ENCODE measurements around the gene PCBP1.

PCBP1 gene

GRCh38 chr2:70122470-70122869 lies 35.2 kb downstream of the PCBP1 start:
- no peak overlapping the region for H2AFZ ChIP-seq (ENCODE audit: low read depth)
- H3K79me2 ChIP-seq (ENCODE audit: insufficient read depth, low read depth), result no peaks in the 10 kb centered on the region
- H3K4me2 ChIP-seq, result no peak overlapping the region
- H4K20me1 ChIP-seq (ENCODE audit: insufficient read depth), result no peaks in the 10 kb centered on the region
- 0 out of 2 replicates have a peak overlapping the region, but pooled peaks have one; percentile 2 for H3K27ac ChIP-seq
- H3K4me1 ChIP-seq (ENCODE audit: low read depth, poor library complexity, severe bottlenecking), result peaks cover 57% of the 10 kb centered on the region
- no peak overlapping the region for H3K4me3 ChIP-seq (IDR thresholded peaks at IDR 0.05; ENCODE audit: insufficient read depth, low read depth, low read length)
- H3K36me3 ChIP-seq (ENCODE audit: insufficient read depth), result no peaks in the 10 kb centered on the region
- H3K27me3 ChIP-seq (ENCODE audit: insufficient read depth, low read depth), result no peaks in the 10 kb centered on the region
- no peak overlapping the region for H3K9ac ChIP-seq
- TF ChIP-seq, protein P1, sequence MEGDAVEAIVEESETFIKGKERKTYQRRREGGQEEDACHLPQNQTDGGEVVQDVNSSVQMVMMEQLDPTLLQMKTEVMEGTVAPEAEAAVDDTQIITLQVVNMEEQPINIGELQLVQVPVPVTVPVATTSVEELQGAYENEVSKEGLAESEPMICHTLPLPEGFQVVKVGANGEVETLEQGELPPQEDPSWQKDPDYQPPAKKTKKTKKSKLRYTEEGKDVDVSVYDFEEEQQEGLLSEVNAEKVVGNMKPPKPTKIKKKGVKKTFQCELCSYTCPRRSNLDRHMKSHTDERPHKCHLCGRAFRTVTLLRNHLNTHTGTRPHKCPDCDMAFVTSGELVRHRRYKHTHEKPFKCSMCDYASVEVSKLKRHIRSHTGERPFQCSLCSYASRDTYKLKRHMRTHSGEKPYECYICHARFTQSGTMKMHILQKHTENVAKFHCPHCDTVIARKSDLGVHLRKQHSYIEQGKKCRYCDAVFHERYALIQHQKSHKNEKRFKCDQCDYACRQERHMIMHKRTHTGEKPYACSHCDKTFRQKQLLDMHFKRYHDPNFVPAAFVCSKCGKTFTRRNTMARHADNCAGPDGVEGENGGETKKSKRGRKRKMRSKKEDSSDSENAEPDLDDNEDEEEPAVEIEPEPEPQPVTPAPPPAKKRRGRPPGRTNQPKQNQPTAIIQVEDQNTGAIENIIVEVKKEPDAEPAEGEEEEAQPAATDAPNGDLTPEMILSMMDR (conservative IDR thresholded peaks at IDR 0.05; ENCODE audit: low read depth, low read length), result no peak

GRCh38 chr2:70123051-70123828 lies 36.0 kb downstream of the PCBP1 start:
- Histone ChIP-seq H3K36me3 (ENCODE audit: insufficient read depth) (no peaks in the 10 kb centered on the region), H3K4me2 (peak overlapping the region; percentile 79; the same call in 1 of the 2 replicates), H3K9ac (peak overlapping the region; percentile 99; the same call in 1 of the 2 replicates), H3K27me3 (ENCODE audit: insufficient read depth, low read depth) (no peaks in the 10 kb centered on the region), H3K27ac (peak overlapping the region; percentile 94; the same call in 1 of the 2 replicates), H4K20me1 (ENCODE audit: insufficient read depth) (no peaks in the 10 kb centered on the region), H3K4me1 (ENCODE audit: low read depth, poor library complexity, severe bottlenecking) (peaks cover 57% of the 10 kb centered on the region), H3K79me2 (ENCODE audit: insufficient read depth, low read depth) (no peaks in the 10 kb centered on the region), H3K4me3 (IDR thresholded peaks at IDR 0.05; ENCODE audit: insufficient read depth, low read depth, low read length) (no peak overlapping the region), H2AFZ (ENCODE audit: low read depth) (peak overlapping the region; percentile 93)
- TF ChIP-seq, protein P1 (conservative IDR thresholded peaks at IDR 0.05; ENCODE audit: low read depth, low read length), result no peak

DNA sequence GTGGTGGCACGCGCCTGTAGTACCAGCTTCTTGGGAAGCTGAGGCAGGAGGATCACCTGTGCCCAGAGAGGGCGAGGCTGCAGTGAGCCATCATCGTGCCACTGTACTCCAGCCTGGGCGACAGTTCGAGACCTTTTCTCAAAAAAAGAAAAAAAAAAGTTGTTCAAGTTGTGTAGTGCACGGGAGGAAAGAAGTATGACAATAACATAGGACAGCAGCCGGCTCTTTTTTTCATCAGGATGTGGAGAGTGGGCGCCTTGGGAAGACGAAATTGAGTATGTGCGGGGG lies 36.5 kb downstream of the PCBP1 start:
- Histone ChIP-seq H3K9ac (peak overlapping the region; percentile 99; the same call in 1 of the 2 replicates), H3K4me2 (peak overlapping the region; percentile 79), H3K36me3 (ENCODE audit: insufficient read depth) (no peaks in the 10 kb centered on the region), H2AFZ (ENCODE audit: low read depth) (peak overlapping the region; percentile 93), H4K20me1 (ENCODE audit: insufficient read depth) (no peaks in the 10 kb centered on the region), H3K27me3 (ENCODE audit: insufficient read depth, low read depth) (no peaks in the 10 kb centered on the region), H3K79me2 (ENCODE audit: insufficient read depth, low read depth) (no peaks in the 10 kb centered on the region), H3K4me3 (IDR thresholded peaks at IDR 0.05; ENCODE audit: insufficient read depth, low read depth, low read length) (no peak overlapping the region), H3K4me1 (ENCODE audit: low read depth, poor library complexity, severe bottlenecking) (peaks cover 54% of the 10 kb centered on the region), H3K27ac (peak overlapping the region; percentile 94)
- TF ChIP-seq, protein P1 (conservative IDR thresholded peaks at IDR 0.05; ENCODE audit: low read depth, low read length), result no peak

GRCh38 chr2:70124983-70125480 lies 37.8 kb downstream of the PCBP1 start:
- TF ChIP-seq, protein P1 (conservative IDR thresholded peaks at IDR 0.05; ENCODE audit: low read depth, low read length), result no peak
- H2AFZ ChIP-seq (ENCODE audit: low read depth), result peak overlapping the region; percentile 93
- no peaks in the 10 kb centered on the region for H3K36me3 ChIP-seq (ENCODE audit: insufficient read depth)
- no peaks in the 10 kb centered on the region for H3K79me2 ChIP-seq (ENCODE audit: insufficient read depth, low read depth)
- peak overlapping the region; percentile 99 for H3K9ac ChIP-seq
- H4K20me1 ChIP-seq (ENCODE audit: insufficient read depth), result no peaks in the 10 kb centered on the region
- H3K4me1 ChIP-seq (ENCODE audit: low read depth, poor library complexity, severe bottlenecking), result peaks cover 45% of the 10 kb centered on the region
- no peak overlapping the region for H3K4me3 ChIP-seq (IDR thresholded peaks at IDR 0.05; ENCODE audit: insufficient read depth, low read depth, low read length)
- no peaks in the 10 kb centered on the region for H3K27me3 ChIP-seq (ENCODE audit: insufficient read depth, low read depth)
- peak overlapping the region; percentile 94 for H3K27ac ChIP-seq
- H3K4me2 ChIP-seq, result peak overlapping the region; percentile 79
